ENCODE results near the gene ARSA.
A peak's percentile ranks its signal among the peaks of the same experiment; 100 is the strongest.

The ARSA gene

GRCh38 chr22:50595189-50595588 lies 32.8 kb downstream of the ARSA start:
- Histone ChIP-seq H3K4me3 (ENCODE audit: low read depth, low read length) (no peak overlapping the region), H3K4me1 (ENCODE audit: control insufficient read depth, insufficient read depth, low read length) (no peaks in the 10 kb centered on the region), H3K9me3 (ENCODE audit: control insufficient read depth, insufficient read depth, low read length) (no peaks in the 10 kb centered on the region), H3K36me3 (ENCODE audit: control insufficient read depth, insufficient read depth, low read length) (no peaks in the 10 kb centered on the region), H3K9ac (ENCODE audit: low read depth, low read length) (no peak overlapping the region), H3K27me3 (ENCODE audit: control insufficient read depth, insufficient read depth, low read length) (peaks cover 19% of the 10 kb centered on the region)

GRCh38 chr22:50587407-50587806 lies 40.5 kb downstream of the ARSA start:
- no peak overlapping the region for H3K9ac ChIP-seq (ENCODE audit: low read depth, low read length)
- H3K36me3 ChIP-seq (ENCODE audit: control insufficient read depth, insufficient read depth, low read length) = no peaks in the 10 kb centered on the region
- no peaks in the 10 kb centered on the region for H3K4me1 ChIP-seq (ENCODE audit: control insufficient read depth, insufficient read depth, low read length)
- H3K4me3 ChIP-seq (ENCODE audit: low read depth, low read length) = no peak overlapping the region
- no peaks in the 10 kb centered on the region for H3K9me3 ChIP-seq (ENCODE audit: control insufficient read depth, insufficient read depth, low read length)
- H3K27me3 ChIP-seq (ENCODE audit: control insufficient read depth, insufficient read depth, low read length) = peaks cover 8% of the 10 kb centered on the region

- Histone ChIP-seq H3K9me3 (ENCODE audit: control insufficient read depth, insufficient read depth, low read length) (no peaks in the 10 kb centered on the region), H3K27me3 (ENCODE audit: control insufficient read depth, insufficient read depth, low read length) (peaks cover 8% of the 10 kb centered on the region), H3K4me3 (ENCODE audit: low read depth, low read length) (no peak overlapping the region), H3K9ac (ENCODE audit: low read depth, low read length) (no peak overlapping the region), H3K4me1 (ENCODE audit: control insufficient read depth, insufficient read depth, low read length) (no peaks in the 10 kb centered on the region), H3K36me3 (ENCODE audit: control insufficient read depth, insufficient read depth, low read length) (no peaks in the 10 kb centered on the region)
Measured at GRCh38 chr22:50586416-50586815, 41.5 kb downstream of the ARSA start.

- peaks cover 8% of the 10 kb centered on the region for H3K27me3 ChIP-seq (ENCODE audit: control insufficient read depth, insufficient read depth, low read length)
- H3K4me1 ChIP-seq (ENCODE audit: control insufficient read depth, insufficient read depth, low read length) = no peaks in the 10 kb centered on the region
- no peak overlapping the region for H3K4me3 ChIP-seq (ENCODE audit: low read depth, low read length)
- no peak overlapping the region for H3K9ac ChIP-seq (ENCODE audit: low read depth, low read length)
- H3K9me3 ChIP-seq (ENCODE audit: control insufficient read depth, insufficient read depth, low read length) = no peaks in the 10 kb centered on the region
- H3K36me3 ChIP-seq (ENCODE audit: control insufficient read depth, insufficient read depth, low read length) = no peaks in the 10 kb centered on the region
Measured at GRCh38 chr22:50585781-50586180, 42.2 kb downstream of the ARSA start.

- Histone ChIP-seq H3K4me1 (ENCODE audit: control insufficient read depth, insufficient read depth, low read length) (no peaks in the 10 kb centered on the region), H3K9me3 (ENCODE audit: control insufficient read depth, insufficient read depth, low read length) (no peaks in the 10 kb centered on the region), H3K27me3 (ENCODE audit: control insufficient read depth, insufficient read depth, low read length) (peaks cover 8% of the 10 kb centered on the region), H3K4me3 (ENCODE audit: low read depth, low read length) (no peak overlapping the region), H3K36me3 (ENCODE audit: control insufficient read depth, insufficient read depth, low read length) (peaks cover 2% of the 10 kb centered on the region), H3K9ac (ENCODE audit: low read depth, low read length) (no peak overlapping the region)
Measured at GRCh38 chr22:50585238-50585637, 42.7 kb downstream of the ARSA start.

- peaks cover 5% of the 10 kb centered on the region for H3K36me3 ChIP-seq (ENCODE audit: control insufficient read depth, insufficient read depth, low read length)
- no peak overlapping the region for H3K4me3 ChIP-seq (ENCODE audit: low read depth, low read length)
- H3K9ac ChIP-seq (ENCODE audit: low read depth, low read length) = no peak overlapping the region
Measured at GRCh38 chr22:50584106-50585096, 43.6 kb downstream of the ARSA start.

GRCh38 chr22:50583294-50583861 lies 44.6 kb downstream of the ARSA start:
- H3K36me3 ChIP-seq (ENCODE audit: control insufficient read depth, insufficient read depth, low read length) = peaks cover 11% of the 10 kb centered on the region
- peak overlapping the region; percentile 88 for H3K4me3 ChIP-seq (ENCODE audit: low read depth, low read length)
- H3K9ac ChIP-seq (ENCODE audit: low read depth, low read length) = peak overlapping the region; percentile 56
- H3K4me1 ChIP-seq (ENCODE audit: control insufficient read depth, insufficient read depth, low read length) = peaks cover 3% of the 10 kb centered on the region
- no peaks in the 10 kb centered on the region for H3K9me3 ChIP-seq (ENCODE audit: control insufficient read depth, insufficient read depth, low read length)
- peaks cover 8% of the 10 kb centered on the region for H3K27me3 ChIP-seq (ENCODE audit: control insufficient read depth, insufficient read depth, low read length)

More at GRCh38 chr22:50584106-50585096, 43.6 kb downstream of the ARSA start:
- Histone ChIP-seq H3K9me3 (ENCODE audit: control insufficient read depth, insufficient read depth, low read length) (no peaks in the 10 kb centered on the region), H3K4me1 (ENCODE audit: control insufficient read depth, insufficient read depth, low read length) (no peaks in the 10 kb centered on the region), H3K27me3 (ENCODE audit: control insufficient read depth, insufficient read depth, low read length) (peaks cover 8% of the 10 kb centered on the region)

GRCh38 chr22:50582493-50583293 lies 45.3 kb downstream of the ARSA start, which contains the start of gene CHKB:
CHKB (minus strand) TSS chr22:50582849; CDS start chr22:50582781, 68 bp downstream.
- Histone ChIP-seq H3K27me3 (ENCODE audit: control insufficient read depth, insufficient read depth, low read length) (peaks cover 8% of the 10 kb centered on the region), H3K4me1 (ENCODE audit: control insufficient read depth, insufficient read depth, low read length) (peaks cover 3% of the 10 kb centered on the region), H3K36me3 (ENCODE audit: control insufficient read depth, insufficient read depth, low read length) (peaks cover 12% of the 10 kb centered on the region), H3K4me3 (ENCODE audit: low read depth, low read length) (peak within 1 kb of the TSS; percentile 88), H3K9me3 (ENCODE audit: control insufficient read depth, insufficient read depth, low read length) (no peaks in the 10 kb centered on the region), H3K9ac (ENCODE audit: low read depth, low read length) (peak within 1 kb of the TSS; percentile 89)

GRCh38 chr22:50581950-50582492 lies 45.9 kb downstream of the ARSA start:
- Histone ChIP-seq H3K4me1 (ENCODE audit: control insufficient read depth, insufficient read depth, low read length) (peaks cover 5% of the 10 kb centered on the region), H3K27me3 (ENCODE audit: control insufficient read depth, insufficient read depth, low read length) (peaks cover 6% of the 10 kb centered on the region), H3K9me3 (ENCODE audit: control insufficient read depth, insufficient read depth, low read length) (no peaks in the 10 kb centered on the region), H3K4me3 (ENCODE audit: low read depth, low read length) (peak overlapping the region; percentile 87), H3K36me3 (ENCODE audit: control insufficient read depth, insufficient read depth, low read length) (peaks cover 16% of the 10 kb centered on the region), H3K9ac (ENCODE audit: low read depth, low read length) (peak overlapping the region; percentile 89)

- Histone ChIP-seq H3K4me3 (ENCODE audit: low read depth, low read length) (peak overlapping the region; percentile 87), H3K4me1 (ENCODE audit: control insufficient read depth, insufficient read depth, low read length) (peaks cover 5% of the 10 kb centered on the region), H3K27me3 (ENCODE audit: control insufficient read depth, insufficient read depth, low read length) (peaks cover 2% of the 10 kb centered on the region), H3K9me3 (ENCODE audit: control insufficient read depth, insufficient read depth, low read length) (no peaks in the 10 kb centered on the region), H3K9ac (ENCODE audit: low read depth, low read length) (no peak overlapping the region), H3K36me3 (ENCODE audit: control insufficient read depth, insufficient read depth, low read length) (peaks cover 16% of the 10 kb centered on the region)
Measured at GRCh38 chr22:50581031-50581949, 46.7 kb downstream of the ARSA start.
